PC-3 (cell line): ENCODE data around the gene HYAL1. TPM values are rescaled to one million over a fixed set of nuclear protein-coding genes. Genes with fewer than 3 reads are reported as not detected.

Source experiments
- ATAC-seq: fragments of 200-7000 bp; cut with Tn5 transposase; 2 replicates; pipeline ENCODE4 v1.9.1; 2020; ENCODE audit warnings: mild to moderate bottlenecking, moderate library complexity
- BruUV-seq: library from RNA; stranded (reverse); fragments of 400-500 nt; replicated peaks from 2 replicates; lab custom pipeline; 2021; lab: Mats Ljungman, UMichigan
- CTCF ChIA-PET: fragments of 300-600 bp; sonication (Branson Sonifier 250); formaldehyde crosslinking; loops from one replicate; lab custom pipeline; 2022; ENCODE audit warnings: antibody characterized with exemption; lab: Charles Lee
- POLR2A ChIA-PET: fragments of 300-600 bp; sonication (Branson Sonifier 250); formaldehyde crosslinking; loops from one replicate; lab custom pipeline; 2022; ENCODE audit warnings: antibody characterized with exemption; ENCODE audit not compliant: unreplicated experiment; lab: Charles Lee
- DNase-seq: peaks from one replicate; pipeline ENCODE4 v3.0.0-alpha.2; 2015
- H2AFZ ChIP-seq: fragments of 300-600 bp; sonication (generic); 2 replicates; pipeline ENCODE4 v1.6.0; 2016; ENCODE audit warnings: antibody characterized with exemption, low read length
- H3F3A ChIP-seq: fragments of 300-600 bp; sonication (generic); one replicate; pipeline ENCODE4 v1.6.0; 2017; ENCODE audit warnings: antibody characterized with exemption, low read length, control low read depth, mild to moderate bottlenecking; ENCODE audit not compliant: unreplicated experiment
- H3K27ac ChIP-seq: fragments of 300-600 bp; sonication (generic); 2 replicates; pipeline ENCODE4 v1.5.1; 2016; ENCODE audit warnings: mild to moderate bottlenecking, low read length
- H3K27me3 ChIP-seq: fragments of 300-600 bp; sonication (generic); 2 replicates; pipeline ENCODE4 v1.6.1; 2016; ENCODE audit warnings: low read length, mixed read lengths
- H3K36me3 ChIP-seq: fragments of 300-600 bp; sonication (generic); 2 replicates; pipeline ENCODE4 v1.6.1; 2016; ENCODE audit warnings: low read depth, mixed run types, low read length, mixed read lengths
- H3K4me1 ChIP-seq: fragments of 300-600 bp; sonication (generic); 2 replicates; pipeline ENCODE4 v1.5.1; 2016; ENCODE audit warnings: low read length; ENCODE audit not compliant: insufficient read depth
- H3K4me2 ChIP-seq: fragments of 300-600 bp; sonication (generic); 2 replicates; pipeline ENCODE4 v1.6.0; 2016; ENCODE audit warnings: low read length
- H3K4me3 ChIP-seq: fragments of 300-600 bp; sonication (generic); 2 replicates; pipeline ENCODE4 v1.5.1; 2016; ENCODE audit warnings: mild to moderate bottlenecking, low read length, mixed read lengths
- H3K79me2 ChIP-seq: fragments of 300-600 bp; sonication (generic); 2 replicates; pipeline ENCODE4 v1.6.1; 2017; ENCODE audit warnings: low read length, mixed read lengths
- H3K9ac ChIP-seq: fragments of 300-600 bp; sonication (generic); 2 replicates; pipeline ENCODE4 v1.6.0; 2016; ENCODE audit warnings: mild to moderate bottlenecking, low read length
- H3K9me2 ChIP-seq: fragments of 300-600 bp; sonication (generic); replicated peaks from 2 replicates; pipeline ENCODE4 v1.6.1; 2016; ENCODE audit warnings: mixed run types, low read length, mixed read lengths
- H3K9me3 ChIP-seq: fragments of 300-600 bp; sonication (generic); 2 replicates; pipeline ENCODE4 v1.6.1; 2016; ENCODE audit warnings: low read length, mixed read lengths
- H4K20me1 ChIP-seq: fragments of 300-600 bp; sonication (generic); 2 replicates; pipeline ENCODE4 v1.6.1; 2016; ENCODE audit warnings: low read length, mixed read lengths
- EZH2 ChIP-seq: fragments of 300-600 bp; sonication (generic); IDR thresholded peaks from one replicate; pipeline ENCODE4 v1.6.1; 2017; ENCODE audit warnings: antibody characterized with exemption, mild to moderate bottlenecking, low read length; ENCODE audit not compliant: unreplicated experiment
- EZH2phosphoT487 ChIP-seq: fragments of 300-600 bp; sonication (generic); IDR thresholded peaks from 2 replicates; pipeline ENCODE4 v1.6.1; 2018; ENCODE audit warnings: mild to moderate bottlenecking, antibody characterized with exemption, low read length, borderline replicate concordance
- intact Hi-C: fragments of 100-400 bp; cut with micrococcal nuclease; formaldehyde crosslinking; loops from 2 replicates; pipeline ENCODE4 v1.9.0; 2023
- total RNA-seq: library from RNA; depleted of rRNA; stranded (reverse); fragments of >200 nt; gene quantifications from 2 replicates; pipeline ENCODE4 v1.2.3, GENCODE V29; 2014
- TF ChIP-seq, protein P1 (sequence below): fragments of 300-600 bp; sonication (generic); conservative IDR thresholded peaks from 2 replicates; pipeline ENCODE4 v1.5.1; 2017; ENCODE audit warnings: antibody characterized with exemption, low read depth, mild to moderate bottlenecking, low read length

The HYAL1 gene
- total RNA-seq, 1 experiment from 2014 or later: 1.3 TPM

GRCh38 chr3:50339485-50340146 is 36.2 kb upstream of the HYAL1 start:
- Histone ChIP-seq H4K20me1 (peaks cover 5% of the 10 kb centered on the region; the same call in 1 of the 2 replicates), H2AFZ (no peak overlapping the region), H3K27me3 (no peaks in the 10 kb centered on the region), H3K4me2 (no peak overlapping the region), H3F3A (no peaks in the 10 kb centered on the region), H3K9me3 (no peaks in the 10 kb centered on the region), H3K4me1 (peaks cover 23% of the 10 kb centered on the region), H3K79me2 (peaks cover 25% of the 10 kb centered on the region), H3K27ac (no peak overlapping the region), H3K4me3 (no peak overlapping the region), H3K9ac (no peak overlapping the region), H3K36me3 (no peaks in the 10 kb centered on the region; the same call in 1 of the 2 replicates), H3K9me2 (no peaks in the 10 kb centered on the region)
- DNase-seq (no peak), ATAC-seq (no peak)
- TF ChIP-seq, protein P1, sequence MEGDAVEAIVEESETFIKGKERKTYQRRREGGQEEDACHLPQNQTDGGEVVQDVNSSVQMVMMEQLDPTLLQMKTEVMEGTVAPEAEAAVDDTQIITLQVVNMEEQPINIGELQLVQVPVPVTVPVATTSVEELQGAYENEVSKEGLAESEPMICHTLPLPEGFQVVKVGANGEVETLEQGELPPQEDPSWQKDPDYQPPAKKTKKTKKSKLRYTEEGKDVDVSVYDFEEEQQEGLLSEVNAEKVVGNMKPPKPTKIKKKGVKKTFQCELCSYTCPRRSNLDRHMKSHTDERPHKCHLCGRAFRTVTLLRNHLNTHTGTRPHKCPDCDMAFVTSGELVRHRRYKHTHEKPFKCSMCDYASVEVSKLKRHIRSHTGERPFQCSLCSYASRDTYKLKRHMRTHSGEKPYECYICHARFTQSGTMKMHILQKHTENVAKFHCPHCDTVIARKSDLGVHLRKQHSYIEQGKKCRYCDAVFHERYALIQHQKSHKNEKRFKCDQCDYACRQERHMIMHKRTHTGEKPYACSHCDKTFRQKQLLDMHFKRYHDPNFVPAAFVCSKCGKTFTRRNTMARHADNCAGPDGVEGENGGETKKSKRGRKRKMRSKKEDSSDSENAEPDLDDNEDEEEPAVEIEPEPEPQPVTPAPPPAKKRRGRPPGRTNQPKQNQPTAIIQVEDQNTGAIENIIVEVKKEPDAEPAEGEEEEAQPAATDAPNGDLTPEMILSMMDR: no peak
- TF ChIP-seq EZH2phosphoT487 (no peak), EZH2 (no peak)
- CTCF ChIA-PET: no interaction called here
- intact Hi-C loops: no loop called here
- POLR2A ChIA-PET: interaction anchor here (0.7 kb wide), 1 partner anchor 158 kb away, joined by 28 read pairs; no protein-coding TSS in a partner anchor
- BruUV-seq: no TSS peak

- no peak overlapping the region for H3K27ac ChIP-seq
- no peak overlapping the region for H2AFZ ChIP-seq
- TF ChIP-seq EZH2 (no peak), EZH2phosphoT487 (no peak)
- TF ChIP-seq, protein P1: no peak
- H3K4me2 ChIP-seq: no peak overlapping the region
- peaks cover 29% of the 10 kb centered on the region for H3K4me1 ChIP-seq
- ChIA-PET CTCF (interaction anchor here (0.7 kb wide), 1 partner anchor 11 kb away, joined by 5 read pairs; the partner anchor contains the start of gene NPRL2), POLR2A (interaction anchor here (0.7 kb wide), 1 partner anchor 157 kb away, joined by 28 read pairs; no protein-coding TSS in a partner anchor)
- H3K4me3 ChIP-seq: no peak overlapping the region
- ATAC-seq: no peak
- H4K20me1 ChIP-seq: peaks cover 11% of the 10 kb centered on the region; the same call in 1 of the 2 replicates
- no peaks in the 10 kb centered on the region for H3K9me2 ChIP-seq
- no peak overlapping the region for H3K9ac ChIP-seq
- H3K79me2 ChIP-seq: peaks cover 32% of the 10 kb centered on the region
- intact Hi-C loops: no loop called here
- no peaks in the 10 kb centered on the region for H3K27me3 ChIP-seq
- H3K9me3 ChIP-seq: no peaks in the 10 kb centered on the region
- no peak for DNase-seq
- BruUV-seq: no TSS peak
- H3F3A ChIP-seq: no peaks in the 10 kb centered on the region
- no peaks in the 10 kb centered on the region; the same call in 1 of the 2 replicates for H3K36me3 ChIP-seq
These were observed 35.6 kb upstream of the HYAL1 start for GRCh38 chr3:50338965-50339364.
